Natural killer cell (primary cell): ENCODE data around the gene ATP13A3. TPM values are rescaled to one million over a fixed set of nuclear protein-coding genes. Genes with fewer than 3 reads are reported as not detected.

Source experiments
- ATAC-seq, 3 donors: fragments of 150-1000 bp in 2 of 3; fragments of 200-7000 bp in 1 of 3; cut with Tn5 transposase; 1 replicate in 1 of 3; 2 replicates in 2 of 3; pipeline ENCODE4 v1.10.0; 2021; ENCODE audit warnings: mild to moderate bottlenecking in 2 of 3, moderate library complexity in 2 of 3
- DNase-seq, 2 donors: peaks; one replicate each; pipeline versions ENCODE4 v3.0.0 to v3.0.0-alpha.2; 2013 to 2021; ENCODE audit warnings: mixed read lengths in 1 of 2
- H3K27ac ChIP-seq: one replicate; pipeline ENCODE4 v1.5.1; 2013; ENCODE audit warnings: mild to moderate bottlenecking, low read length
- H3K27me3 ChIP-seq: one replicate; pipeline ENCODE4 v1.6.1; 2013; ENCODE audit warnings: low read length; ENCODE audit not compliant: control insufficient read depth, insufficient read depth
- H3K36me3 ChIP-seq: one replicate; pipeline ENCODE4 v1.6.1; 2013; ENCODE audit warnings: low read length; ENCODE audit not compliant: control insufficient read depth, insufficient read depth
- H3K4me1 ChIP-seq: one replicate; pipeline ENCODE4 v1.6.1; 2013; ENCODE audit warnings: low read length; ENCODE audit not compliant: control insufficient read depth, insufficient read depth
- H3K4me3 ChIP-seq: one replicate; pipeline ENCODE4 v1.5.1; 2013; ENCODE audit warnings: low read length
- H3K9me3 ChIP-seq: one replicate; pipeline ENCODE4 v1.6.1; 2013; ENCODE audit warnings: low read length; ENCODE audit not compliant: control insufficient read depth, insufficient read depth
- H3K27ac Mint-ChIP-seq, 2 donors: one replicate each; pipeline ENCODE4 v1.8.0; 2022; ENCODE audit warnings: mild to moderate bottlenecking in 2 of 2, mixed read lengths in 2 of 2, moderate library complexity in 1 of 2
- H3K27me3 Mint-ChIP-seq, 2 donors: one replicate each; pipeline ENCODE4 v1.8.0; 2022; ENCODE audit warnings: low read depth in 2 of 2, mixed read lengths in 2 of 2
- H3K36me3 Mint-ChIP-seq: one replicate; pipeline ENCODE4 v1.8.0; 2022; ENCODE audit warnings: mixed read lengths
- H3K4me1 Mint-ChIP-seq, 2 donors: one replicate each; pipeline ENCODE4 v1.8.0; 2022; ENCODE audit warnings: mixed read lengths in 2 of 2
- H3K4me3 Mint-ChIP-seq: one replicate; pipeline ENCODE4 v1.8.0; 2022; ENCODE audit warnings: mild to moderate bottlenecking, moderate library complexity, mixed read lengths
- H3K9me3 Mint-ChIP-seq, 2 donors: one replicate each; pipeline ENCODE4 v1.8.0; 2022; ENCODE audit warnings: mixed read lengths in 2 of 2
- CTCF ChIP-seq: fragments of 200-600 bp; IDR thresholded peaks from one replicate; pipeline ENCODE4 v1.8.0; 2022; ENCODE audit warnings: antibody characterized with exemption
- WGBS: methylation state at CpG from one replicate; pipeline ENCODE4 v1.1.7; 2013; ENCODE audit warnings: missing lambda C conversion rate; ENCODE audit not compliant: insufficient coverage; 5-methylcytosine and 5-hydroxymethylcytosine counted together
- intact Hi-C: fragments of 100-400 bp; cut with micrococcal nuclease; formaldehyde crosslinking; loops from one replicate; pipeline ENCODE4 v1.14.2; 2022
- total RNA-seq, 4 donors: library from RNA; stranded (reverse); fragments of 120-200 nt in 1 of 4; gene quantifications; one replicate each; pipeline versions ENCODE4 v1.2.3 to v1.2.4, GENCODE V29; 2013 to 2022

ATP13A3 gene
- total RNA-seq, 3 donors from 2014 or later (not counting 1 experiment from before 2014, with no cell fraction given): 62.9 to 79.2 (median 64.2) TPM

- H3K36me3 Mint-ChIP-seq: no peaks in the 10 kb centered on the region
- H3K27me3 ChIP-seq: no peaks in the 10 kb centered on the region
- no peak overlapping the region for H3K4me3 Mint-ChIP-seq
- 85% methylated on average over 2 of the region's 2 CpGs for WGBS
- no peak overlapping the region for H3K27ac ChIP-seq
- ATAC-seq (no peak), DNase-seq (no peak)
- no peak overlapping the region for H3K4me3 ChIP-seq
- no peaks in the 10 kb centered on the region for H3K4me1 ChIP-seq
- H3K27me3 Mint-ChIP-seq: no peaks in the 10 kb centered on the region
- H3K36me3 ChIP-seq: no peaks in the 10 kb centered on the region
- no peaks in the 10 kb centered on the region for H3K9me3 Mint-ChIP-seq
- TF ChIP-seq CTCF: no peak
- intact Hi-C loops: no loop called here
- H3K27ac Mint-ChIP-seq: no peak overlapping the region
- H3K4me1 Mint-ChIP-seq: peaks cover 0 to 8% of the 10 kb centered on the region in 2 donors
- no peaks in the 10 kb centered on the region for H3K9me3 ChIP-seq
Observed at GRCh38 chr3:194466761-194467356, 19.9 kb downstream of the ATP13A3 start.

- Mint-ChIP-seq H3K4me1 (peaks cover 0 to 8% of the 10 kb centered on the region in 2 donors), H3K4me3 (no peak overlapping the region), H3K27ac (no peak overlapping the region), H3K9me3 (no peaks in the 10 kb centered on the region), H3K36me3 (no peaks in the 10 kb centered on the region), H3K27me3 (no peaks in the 10 kb centered on the region)
- WGBS: 23% methylated on average over 3 of the region's 5 CpGs
- no peaks in the 10 kb centered on the region for H3K9me3 ChIP-seq
- H3K36me3 ChIP-seq: no peaks in the 10 kb centered on the region
- H3K4me1 ChIP-seq: no peaks in the 10 kb centered on the region
- ATAC-seq (no peak), DNase-seq (no peak)
- H3K4me3 ChIP-seq: no peak overlapping the region
- H3K27ac ChIP-seq: no peak overlapping the region
- no peak for TF ChIP-seq CTCF
- intact Hi-C loops: no loop called here
- H3K27me3 ChIP-seq: no peaks in the 10 kb centered on the region
Observed at GRCh38 chr3:194465920-194466570, 20.8 kb downstream of the ATP13A3 start.

- Histone ChIP-seq H3K4me1 (no peaks in the 10 kb centered on the region), H3K27me3 (no peaks in the 10 kb centered on the region), H3K36me3 (peaks cover under 1% of the 10 kb centered on the region), H3K4me3 (no peak overlapping the region), H3K27ac (no peak overlapping the region), H3K9me3 (no peaks in the 10 kb centered on the region)
- H3K4me3 Mint-ChIP-seq: no peak overlapping the region
- no peaks in the 10 kb centered on the region for H3K36me3 Mint-ChIP-seq
- no peaks in the 10 kb centered on the region for H3K27me3 Mint-ChIP-seq
- no peak for TF ChIP-seq CTCF
- H3K9me3 Mint-ChIP-seq: no peaks in the 10 kb centered on the region
- intact Hi-C loops: no loop called here
- peaks cover 0 to 8% of the 10 kb centered on the region in 2 donors for H3K4me1 Mint-ChIP-seq
- peak overlapping the region in 1 of 2 donors; percentile 36 for H3K27ac Mint-ChIP-seq
- 91% methylated on average over 7 of the region's 7 CpGs for WGBS
- DNase-seq (no peak), ATAC-seq (no peak)
Observed at GRCh38 chr3:194465246-194465645, 21.6 kb downstream of the ATP13A3 start.
